Peyer's patch (tissue), 4 donors: Measurements from ENCODE around the gene LRP3. TPM values are rescaled to one million over a fixed set of nuclear protein-coding genes. Genes with fewer than 3 reads are reported as not detected.
"Not testable (repeated sequence)": the region's sequence is repeated elsewhere in the genome, so short reads cannot be mapped to it uniquely, and the experiment has no call there.

Experiments used
- DNase-seq, 3 donors: peaks; one replicate each; pipeline ENCODE4 v3.0.0-alpha.2; 2017 to 2019
- H3K27ac ChIP-seq, 4 donors: fragments of 200-600 bp; sonication (generic); one replicate each; pipeline ENCODE4 v1.5.1; 2016 to 2019
- H3K27me3 ChIP-seq, 2 donors: fragments of 200-600 bp; sonication (generic); one replicate each; pipeline ENCODE4 v1.5.1; 2019
- H3K36me3 ChIP-seq, 3 donors: fragments of 200-600 bp; sonication (generic); one replicate each; pipeline ENCODE4 v1.5.1; 2016 to 2019
- H3K4me1 ChIP-seq, 4 donors: fragments of 200-600 bp; sonication (generic); one replicate each; pipeline ENCODE4 v1.5.1; 2016 to 2019
- H3K4me3 ChIP-seq, 4 donors: fragments of 200-600 bp; sonication (generic); 1 replicate in 3 of 4; 2 replicates in 1 of 4; pipeline ENCODE4 v1.5.1; 2016 to 2019; ENCODE audit warnings: mild to moderate bottlenecking in 1 of 4
- H3K9me3 ChIP-seq, 4 donors: fragments of 200-600 bp; sonication (generic); one replicate each; pipeline ENCODE4 v1.5.1; 2016 to 2019; ENCODE audit warnings: mild to moderate bottlenecking in 1 of 4
- POLR2A ChIP-seq, 2 donors: fragments of 450-650 bp; IDR thresholded peaks; one replicate each; pipeline ENCODE4 v1.5.1; 2017; ENCODE audit warnings: antibody characterized with exemption in 2 of 2, mild to moderate bottlenecking in 2 of 2, moderate library complexity in 2 of 2
- total RNA-seq, 4 donors: library from RNA; depleted of rRNA; stranded (reverse); fragments of >200 nt; gene quantifications; one replicate each; pipeline ENCODE4 v1.1.0, GENCODE V29; 2016
- TF ChIP-seq, protein P1 (sequence below), 6 experiments: fragments of 450-650 bp in 4 of 6; fragments of 200-600 bp in 2 of 6; sonication (generic) in 1 of 6; IDR thresholded peaks; one replicate each; pipeline ENCODE4 v1.5.1; 2017 to 2019; ENCODE audit warnings: antibody characterized with exemption in 6 of 6, mild to moderate bottlenecking in 3 of 6, moderate library complexity in 1 of 6

Gene LRP3
- total RNA-seq, 4 donors from 2014 or later: 6.7 to 25.6 (median 7.8) TPM

GRCh38 chr19:33221638-33222037 lies 27.5 kb downstream of the LRP3 start:
- Histone ChIP-seq H3K4me3 (no peak overlapping the region), H3K9me3 (no peaks in the 10 kb centered on the region), H3K36me3 (no peaks in the 10 kb centered on the region), H3K27me3 (peaks cover 0 to 24% of the 10 kb centered on the region in 2 donors), H3K4me1 (peaks cover 0 to 14% (median 2%) of the 10 kb centered on the region in 4 donors), H3K27ac (no peak overlapping the region)
- no peak for DNase-seq
- TF ChIP-seq, protein P1, sequence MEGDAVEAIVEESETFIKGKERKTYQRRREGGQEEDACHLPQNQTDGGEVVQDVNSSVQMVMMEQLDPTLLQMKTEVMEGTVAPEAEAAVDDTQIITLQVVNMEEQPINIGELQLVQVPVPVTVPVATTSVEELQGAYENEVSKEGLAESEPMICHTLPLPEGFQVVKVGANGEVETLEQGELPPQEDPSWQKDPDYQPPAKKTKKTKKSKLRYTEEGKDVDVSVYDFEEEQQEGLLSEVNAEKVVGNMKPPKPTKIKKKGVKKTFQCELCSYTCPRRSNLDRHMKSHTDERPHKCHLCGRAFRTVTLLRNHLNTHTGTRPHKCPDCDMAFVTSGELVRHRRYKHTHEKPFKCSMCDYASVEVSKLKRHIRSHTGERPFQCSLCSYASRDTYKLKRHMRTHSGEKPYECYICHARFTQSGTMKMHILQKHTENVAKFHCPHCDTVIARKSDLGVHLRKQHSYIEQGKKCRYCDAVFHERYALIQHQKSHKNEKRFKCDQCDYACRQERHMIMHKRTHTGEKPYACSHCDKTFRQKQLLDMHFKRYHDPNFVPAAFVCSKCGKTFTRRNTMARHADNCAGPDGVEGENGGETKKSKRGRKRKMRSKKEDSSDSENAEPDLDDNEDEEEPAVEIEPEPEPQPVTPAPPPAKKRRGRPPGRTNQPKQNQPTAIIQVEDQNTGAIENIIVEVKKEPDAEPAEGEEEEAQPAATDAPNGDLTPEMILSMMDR (IDR thresholded peaks at IDR 0.05): no peak
- TF ChIP-seq POLR2A (IDR thresholded peaks at IDR 0.05): no peak

GRCh38 chr19:33222255-33222654 lies 28.1 kb downstream of the LRP3 start:
- not testable (repeated sequence) for H3K9me3 ChIP-seq, H3K36me3 ChIP-seq, DNase-seq, H3K27ac ChIP-seq, H3K4me3 ChIP-seq
- peaks cover 0 to 17% (median 2%) of the 10 kb centered on the region in 4 donors for H3K4me1 ChIP-seq
- H3K27me3 ChIP-seq: peaks cover 0 to 28% of the 10 kb centered on the region in 2 donors

GRCh38 chr19:33224694-33225457 lies 30.7 kb downstream of the LRP3 start:
- H3K9me3 ChIP-seq: peaks cover 0 to 17% (median 3%) of the 10 kb centered on the region in 4 donors
- H3K27ac ChIP-seq: no peak overlapping the region
- TF ChIP-seq, protein P1 (IDR thresholded peaks at IDR 0.05): no peak
- no peak for TF ChIP-seq POLR2A (IDR thresholded peaks at IDR 0.05)
- DNase-seq: no peak
- H3K36me3 ChIP-seq: no peaks in the 10 kb centered on the region
- H3K4me1 ChIP-seq: peaks cover 0 to 17% (median 2%) of the 10 kb centered on the region in 4 donors
- peaks cover 0 to 35% of the 10 kb centered on the region in 2 donors for H3K27me3 ChIP-seq
- H3K4me3 ChIP-seq: peak overlapping the region in 2 of 4 donors; percentile 3 to 24

GRCh38 chr19:33225458-33225926 lies 31.4 kb downstream of the LRP3 start, which contains the start of gene SLC7A10:
Gene SLC7A10, minus strand, starts transcription at chr19:33225850. Its CDS starts 147 bp downstream, at chr19:33225703.
- TF ChIP-seq, protein P1 (IDR thresholded peaks at IDR 0.05): no peak
- no peak for TF ChIP-seq POLR2A (IDR thresholded peaks at IDR 0.05)
- peaks cover 0 to 17% (median 3%) of the 10 kb centered on the region in 4 donors for H3K9me3 ChIP-seq
- H3K27ac ChIP-seq: no peak within 1 kb of the TSS
- no peaks in the 10 kb centered on the region for H3K36me3 ChIP-seq
- no peak for DNase-seq
- H3K4me1 ChIP-seq: peaks cover 0 to 17% (median 2%) of the 10 kb centered on the region in 4 donors
- H3K27me3 ChIP-seq: peaks cover 0 to 35% of the 10 kb centered on the region in 2 donors
- H3K4me3 ChIP-seq: peak within 1 kb of the TSS in 3 of 4 donors; percentile 1 to 42 (median 39)

DNA sequence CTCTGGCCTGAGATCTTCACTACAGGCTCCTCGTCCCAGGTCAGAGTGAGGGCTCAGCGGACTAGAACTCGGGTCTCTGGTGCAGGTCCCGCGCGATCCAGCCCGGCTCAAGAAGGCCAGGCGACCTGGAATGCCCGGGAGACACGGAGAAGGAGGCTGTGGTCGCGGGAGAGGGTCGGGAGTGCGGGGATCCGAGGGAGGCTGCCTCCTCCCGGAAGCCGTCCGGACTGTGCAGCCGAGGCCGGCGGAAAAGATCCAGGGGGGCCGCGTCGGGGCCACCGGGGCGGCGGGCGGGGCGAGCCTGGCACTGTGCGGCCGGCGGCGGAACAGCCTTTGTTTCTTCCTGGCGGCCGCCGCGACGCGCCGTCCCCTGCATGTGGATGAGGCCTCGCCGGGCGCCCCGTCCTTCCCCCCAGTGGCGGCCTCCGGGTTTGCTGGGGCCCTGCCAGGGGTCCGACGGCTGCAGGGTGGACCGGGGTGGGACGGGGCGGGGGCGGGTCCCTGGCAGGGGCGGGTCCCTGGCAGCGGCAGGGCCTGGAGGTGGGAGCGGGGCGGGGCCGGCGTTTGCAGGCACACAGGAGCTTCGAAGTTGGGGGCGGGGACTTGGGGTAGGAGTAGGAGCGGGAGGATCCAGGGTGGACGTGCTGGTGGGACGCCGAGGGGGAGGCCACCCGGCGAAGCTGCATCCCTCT lies 32.6 kb downstream of the LRP3 start:
- Histone ChIP-seq H3K36me3 (no peaks in the 10 kb centered on the region), H3K27me3 (peaks cover 0 to 35% of the 10 kb centered on the region in 2 donors), H3K4me3 (peak overlapping the region in 3 of 4 donors; percentile 1 to 42 (median 39)), H3K9me3 (peaks cover 0 to 17% (median 3%) of the 10 kb centered on the region in 4 donors), H3K4me1 (peaks cover 0 to 17% (median 2%) of the 10 kb centered on the region in 4 donors), H3K27ac (no peak overlapping the region)
- peak in 1 of 3 donors; percentile 67 for DNase-seq
- TF ChIP-seq POLR2A (IDR thresholded peaks at IDR 0.05): no peak
- TF ChIP-seq, protein P1 (IDR thresholded peaks at IDR 0.05): no peak
